Kidney epithelial cell (primary cell): Measurements from ENCODE around the gene GP1BB. TPM values are rescaled to one million over a fixed set of nuclear protein-coding genes. Genes with fewer than 3 reads are reported as not detected.

Experiments used
- DNase-seq: peaks from one replicate; pipeline ENCODE4 v3.0.0-alpha.2; 2010; ENCODE audit warnings: low read depth
- H3K27me3 ChIP-seq: 2 replicates; pipeline ENCODE4 v1.6.0; 2011; ENCODE audit warnings: low read length; ENCODE audit not compliant: control insufficient read depth, insufficient read depth
- H3K36me3 ChIP-seq: 2 replicates; pipeline ENCODE4 v1.5.1; 2011; ENCODE audit warnings: low read length; ENCODE audit not compliant: control insufficient read depth, insufficient read depth
- H3K4me3 ChIP-seq: 2 replicates; pipeline ENCODE4 v1.5.1; 2011; ENCODE audit warnings: low read depth, mild to moderate bottlenecking, control low read depth, low read length
- CTCF ChIP-seq: IDR thresholded peaks from 2 replicates; pipeline ENCODE4 v1.5.1; 2011; ENCODE audit warnings: mild to moderate bottlenecking, moderate library complexity, low read length, control low read depth, inconsistent platforms; ENCODE audit not compliant: insufficient read depth, poor library complexity, severe bottlenecking
- total RNA-seq: library from RNA; depleted of rRNA; stranded (reverse); fragments of >200 nt; gene quantifications from 2 replicates; pipeline ENCODE4 v1.2.3, GENCODE V29; 2015

Gene GP1BB
- total RNA-seq, 1 donor from 2014 or later: 0.50 TPM

DNA sequence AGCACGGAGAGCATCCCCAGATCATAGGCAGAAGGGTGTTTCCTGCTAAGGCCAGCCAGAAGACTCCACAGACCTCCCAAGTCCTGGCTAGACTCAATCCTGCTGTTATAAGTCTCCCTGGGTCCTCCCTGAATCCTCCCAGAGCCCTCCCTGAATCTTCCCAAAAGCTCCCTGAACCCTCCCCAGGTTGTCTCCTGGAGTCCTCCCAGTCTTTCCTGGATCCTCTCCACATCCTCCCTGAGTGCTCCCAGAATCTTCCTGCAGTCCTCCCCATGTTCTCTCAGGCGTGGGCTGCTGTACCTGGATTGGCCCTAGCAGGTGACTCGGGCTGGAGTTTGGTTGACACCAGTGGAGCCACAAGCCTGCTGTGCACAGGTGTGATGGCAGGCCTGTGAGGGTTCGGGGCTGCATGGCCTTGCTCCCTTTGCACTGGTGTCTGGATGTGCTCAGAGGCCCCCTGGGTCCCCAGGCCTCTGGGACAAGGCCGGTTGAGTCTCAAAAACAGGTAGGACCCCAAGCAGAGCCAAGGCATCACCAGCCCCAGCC is 11.6 kb downstream of the GP1BB start:
- TF ChIP-seq CTCF: no peak
- no peak for DNase-seq
- Histone ChIP-seq H3K27me3 (peaks cover 67% of the 10 kb centered on the region), H3K4me3 (no peak overlapping the region), H3K36me3 (no peaks in the 10 kb centered on the region)

GRCh38 chr22:19735665-19736510 is 12.5 kb downstream of the GP1BB start:
- H3K36me3 ChIP-seq: no peaks in the 10 kb centered on the region
- peaks cover 69% of the 10 kb centered on the region for H3K27me3 ChIP-seq
- no peak for DNase-seq
- no peak for TF ChIP-seq CTCF
- no peak overlapping the region for H3K4me3 ChIP-seq

GRCh38 chr22:19737846-19738663 is 14.7 kb downstream of the GP1BB start:
- no peak for TF ChIP-seq CTCF
- no peak for DNase-seq
- Histone ChIP-seq H3K27me3 (peaks cover 59% of the 10 kb centered on the region), H3K4me3 (no peak overlapping the region), H3K36me3 (no peaks in the 10 kb centered on the region)

DNA sequence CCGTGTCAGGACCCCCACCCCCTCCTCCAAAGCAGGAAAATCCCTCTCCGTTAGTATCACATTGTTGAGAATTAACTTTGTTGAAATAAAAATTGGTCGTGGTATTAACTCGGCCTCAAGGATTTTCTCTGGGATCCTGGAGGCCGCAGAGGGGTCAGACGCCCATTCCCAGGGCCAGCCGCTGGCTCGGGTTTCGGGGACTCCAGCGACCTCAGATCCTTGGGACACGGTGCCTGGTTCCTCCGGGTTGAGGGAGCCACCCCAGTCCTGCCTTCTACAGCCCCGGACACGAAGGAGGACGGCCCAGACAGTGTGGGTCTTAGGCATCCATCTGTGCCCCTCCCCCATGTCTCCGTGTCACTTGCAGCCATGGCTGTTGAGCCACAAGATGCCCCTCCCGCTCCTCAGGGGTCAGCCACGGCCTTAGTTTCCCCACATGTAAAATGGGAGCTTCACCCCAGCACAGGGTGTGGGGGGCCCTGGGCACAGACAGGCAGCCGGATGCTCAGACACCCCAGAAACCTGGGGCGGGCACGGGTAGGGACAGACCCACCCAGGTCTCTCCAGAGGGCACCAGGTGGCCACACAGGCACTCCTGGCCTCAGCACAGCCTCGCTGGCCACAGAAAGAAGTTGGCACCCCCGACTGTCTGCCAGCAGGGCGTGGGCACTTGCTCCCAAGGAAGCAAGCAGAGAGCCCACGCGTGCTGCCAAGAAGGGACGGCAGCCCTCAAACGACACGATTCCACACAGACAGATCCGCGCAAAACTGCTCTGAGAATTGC is 15.5 kb downstream of the GP1BB start:
- TF ChIP-seq CTCF: no peak
- peaks cover 58% of the 10 kb centered on the region for H3K27me3 ChIP-seq
- H3K4me3 ChIP-seq: no peak overlapping the region
- H3K36me3 ChIP-seq: no peaks in the 10 kb centered on the region
- no peak for DNase-seq

GRCh38 chr22:19739448-19739895 is 16.1 kb downstream of the GP1BB start:
- H3K4me3 ChIP-seq: no peak overlapping the region
- H3K36me3 ChIP-seq: no peaks in the 10 kb centered on the region
- peaks cover 54% of the 10 kb centered on the region for H3K27me3 ChIP-seq
- DNase-seq: no peak
- TF ChIP-seq CTCF: no peak
